Subcutaneous abdominal adipose tissue (tissue), 5 donors: ENCODE measurements around the gene GNAI1.
A peak's percentile ranks its signal among the peaks of the same experiment; 100 is the strongest.

Experiments
- H3K27ac ChIP-seq: one replicate; pipeline ENCODE4 v1.7.0; 2013; ENCODE audit warnings: low read depth, mild to moderate bottlenecking, inconsistent platforms, low read length, moderate library complexity
- H3K27me3 ChIP-seq, 5 donors: one replicate each; pipeline ENCODE4 v1.7.0; 2013; ENCODE audit warnings: low read length in 5 of 5, inconsistent platforms in 1 of 5; ENCODE audit not compliant: control insufficient read depth in 5 of 5, insufficient read depth in 4 of 5
- H3K36me3 ChIP-seq, 5 donors: one replicate each; pipeline ENCODE4 v1.7.0; 2013; ENCODE audit warnings: low read length in 5 of 5; ENCODE audit not compliant: control insufficient read depth in 5 of 5, insufficient read depth in 5 of 5
- H3K4me1 ChIP-seq, 5 donors: one replicate each; pipeline ENCODE4 v1.7.0; 2013; ENCODE audit warnings: low read length in 5 of 5, mild to moderate bottlenecking in 3 of 5, moderate library complexity in 1 of 5; ENCODE audit not compliant: control insufficient read depth in 5 of 5, insufficient read depth in 5 of 5
- H3K4me3 ChIP-seq, 5 donors: one replicate each; pipeline ENCODE4 v1.7.0; 2013; ENCODE audit warnings: low read length in 5 of 5, low read depth in 1 of 5
- H3K9ac ChIP-seq, 5 donors: one replicate each; pipeline ENCODE4 v1.7.0; 2013; ENCODE audit warnings: low read length in 5 of 5, mild to moderate bottlenecking in 4 of 5, moderate library complexity in 3 of 5
- H3K9me3 ChIP-seq, 5 donors: one replicate each; pipeline ENCODE4 v1.7.0; 2013; ENCODE audit warnings: low read length in 5 of 5; ENCODE audit not compliant: control insufficient read depth in 5 of 5
- donor health status: healthy.
- donor health status: healthy.
- donor health status: healthy.
- donor health status: healthy.
- donor health status: healthy.

The GNAI1 gene

DNA sequence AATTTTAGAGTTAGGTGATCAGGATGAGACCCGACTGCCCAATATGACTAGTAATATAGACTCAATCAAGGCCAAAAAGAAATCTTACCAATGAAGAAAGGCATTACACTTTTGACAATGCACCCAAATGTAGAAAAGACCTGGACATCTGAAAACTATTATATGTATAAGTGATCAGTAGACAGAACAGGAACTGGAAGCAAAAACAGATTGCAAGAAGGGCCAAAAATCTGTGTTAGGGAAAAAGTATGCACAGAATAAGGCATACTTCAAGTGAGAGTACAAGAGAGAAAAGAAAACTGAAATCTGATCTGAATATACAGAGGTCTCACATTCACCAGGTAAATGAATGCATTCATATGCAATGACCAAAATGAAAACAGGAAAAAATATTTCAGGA, 107.0 kb downstream of the GNAI1 start:
- Histone ChIP-seq H3K4me3 (no peak overlapping the region), H3K4me1 (peaks cover 2 to 25% (median 21%) of the 10 kb centered on the region in 5 donors), H3K9me3 (no peaks in the 10 kb centered on the region), H3K27me3 (no peaks in the 10 kb centered on the region), H3K9ac (no peak overlapping the region), H3K36me3 (no peaks in the 10 kb centered on the region), H3K27ac (no peak overlapping the region)

DNA sequence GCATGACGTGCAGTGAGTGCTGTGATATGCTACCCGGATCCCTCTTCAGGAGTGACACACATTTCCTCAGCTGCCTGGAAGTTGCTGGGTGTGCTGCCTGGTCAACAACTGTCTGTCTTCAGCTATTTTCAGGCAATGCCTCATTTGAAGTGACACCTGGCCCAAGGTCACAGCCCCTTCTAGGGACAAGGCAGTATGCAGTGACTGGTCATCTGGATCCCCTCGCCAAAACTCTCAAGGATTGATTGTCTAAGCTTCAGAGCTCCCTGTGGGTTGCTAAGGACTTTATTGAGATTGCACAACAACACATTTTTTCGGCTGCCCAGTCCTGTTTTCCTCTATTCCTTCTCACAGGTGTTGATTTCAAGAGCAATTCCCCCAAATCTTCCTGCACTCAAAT, 108.8 kb downstream of the GNAI1 start:
- Histone ChIP-seq H3K36me3 (no peaks in the 10 kb centered on the region), H3K27me3 (no peaks in the 10 kb centered on the region), H3K4me1 (peaks cover 2 to 28% (median 24%) of the 10 kb centered on the region in 5 donors), H3K27ac (no peak overlapping the region), H3K9me3 (no peaks in the 10 kb centered on the region), H3K4me3 (no peak overlapping the region), H3K9ac (no peak overlapping the region)

GRCh38 chr7:80244206-80244916, 109.7 kb downstream of the GNAI1 start:
- Histone ChIP-seq H3K9me3 (no peaks in the 10 kb centered on the region), H3K36me3 (no peaks in the 10 kb centered on the region), H3K4me1 (peaks cover 2 to 28% (median 24%) of the 10 kb centered on the region in 5 donors), H3K27ac (peak overlapping the region; percentile 86), H3K9ac (peak overlapping the region in 1 of 5 donors; percentile 22), H3K4me3 (peak overlapping the region in 1 of 5 donors; percentile 39), H3K27me3 (no peaks in the 10 kb centered on the region)

- H3K4me1 ChIP-seq, result peaks cover 2 to 28% (median 24%) of the 10 kb centered on the region in 5 donors
- no peaks in the 10 kb centered on the region for H3K36me3 ChIP-seq
- no peak overlapping the region for H3K27ac ChIP-seq
- H3K27me3 ChIP-seq, result no peaks in the 10 kb centered on the region
- no peak overlapping the region for H3K9ac ChIP-seq
- H3K4me3 ChIP-seq, result no peak overlapping the region
- no peaks in the 10 kb centered on the region for H3K9me3 ChIP-seq
These were observed 112.5 kb downstream of the GNAI1 start for GRCh38 chr7:80247144-80247543.

DNA sequence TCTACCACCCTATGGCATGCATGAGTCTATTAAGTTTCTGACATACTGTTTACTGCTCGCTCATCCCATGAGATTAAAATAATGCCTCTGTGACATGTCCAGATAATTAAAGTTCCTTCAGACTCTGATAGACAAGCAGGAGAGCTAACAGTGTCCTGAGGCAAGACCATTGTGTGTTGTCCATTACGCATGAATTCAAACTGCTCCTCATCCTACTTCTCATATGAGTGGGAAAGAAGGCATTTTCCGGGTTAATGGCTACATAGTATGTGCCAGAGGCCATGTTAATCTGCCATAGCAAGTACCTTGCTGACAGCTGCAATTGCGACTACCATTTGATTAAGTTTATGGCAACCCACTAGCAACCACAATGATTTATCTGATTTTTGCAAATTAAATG, 113.3 kb downstream of the GNAI1 start:
- H3K36me3 ChIP-seq, result no peaks in the 10 kb centered on the region
- H3K27ac ChIP-seq, result no peak overlapping the region
- peaks cover 2 to 28% (median 24%) of the 10 kb centered on the region in 5 donors for H3K4me1 ChIP-seq
- H3K9ac ChIP-seq, result no peak overlapping the region
- no peaks in the 10 kb centered on the region for H3K27me3 ChIP-seq
- H3K4me3 ChIP-seq, result no peak overlapping the region
- no peaks in the 10 kb centered on the region for H3K9me3 ChIP-seq

GRCh38 chr7:80249184-80249583, 114.6 kb downstream of the GNAI1 start:
- Histone ChIP-seq H3K27ac (no peak overlapping the region), H3K4me3 (no peak overlapping the region), H3K9ac (no peak overlapping the region), H3K27me3 (no peaks in the 10 kb centered on the region), H3K9me3 (no peaks in the 10 kb centered on the region), H3K4me1 (peaks cover 2 to 19% (median 15%) of the 10 kb centered on the region in 5 donors), H3K36me3 (no peaks in the 10 kb centered on the region)

DNA sequence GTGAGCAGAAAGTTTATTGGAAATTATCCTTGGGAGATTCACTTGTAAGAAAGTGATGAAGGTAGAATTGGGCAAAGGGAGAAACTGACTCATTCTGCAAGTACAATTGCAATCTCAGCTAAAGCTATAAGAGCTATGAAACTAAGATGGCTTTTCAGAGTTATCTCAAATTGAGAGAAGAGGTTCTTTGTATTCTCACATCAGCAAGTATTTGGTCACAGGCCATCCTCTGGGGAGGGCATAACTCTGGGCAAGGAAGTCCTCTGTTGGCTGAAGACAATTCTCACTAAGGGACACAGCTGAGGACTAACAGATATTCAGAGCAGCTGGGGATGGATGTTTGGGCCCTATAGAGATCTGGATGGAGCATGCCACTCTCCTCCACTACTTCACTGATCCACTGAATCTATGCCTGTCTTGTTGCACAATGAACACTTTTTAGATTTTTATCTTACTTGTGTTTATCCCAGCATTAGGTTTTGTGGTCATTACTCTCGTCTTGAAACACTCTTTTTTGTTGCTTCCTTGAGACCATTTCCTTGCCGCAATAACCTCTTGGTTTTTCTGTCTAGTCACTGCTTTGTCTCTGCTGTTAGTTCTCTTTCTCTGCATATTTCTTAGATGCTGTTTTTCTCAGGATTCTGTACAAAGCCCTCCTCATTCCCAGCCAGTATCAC, 115.1 kb downstream of the GNAI1 start:
- Histone ChIP-seq H3K9me3 (no peaks in the 10 kb centered on the region), H3K9ac (no peak overlapping the region), H3K36me3 (no peaks in the 10 kb centered on the region), H3K27ac (no peak overlapping the region), H3K27me3 (no peaks in the 10 kb centered on the region), H3K4me3 (no peak overlapping the region), H3K4me1 (peaks cover 2 to 14% (median 9%) of the 10 kb centered on the region in 5 donors)

GRCh38 chr7:80253237-80253636, 118.6 kb downstream of the GNAI1 start:
- H3K27ac ChIP-seq, result no peak overlapping the region

GRCh38 chr7:80253653-80254052, 119.0 kb downstream of the GNAI1 start:
- Histone ChIP-seq H3K9ac (no peak overlapping the region), H3K4me3 (no peak overlapping the region), H3K36me3 (no peaks in the 10 kb centered on the region), H3K27ac (no peak overlapping the region), H3K4me1 (peaks cover 0 to 2% (median 0%) of the 10 kb centered on the region in 5 donors), H3K9me3 (no peaks in the 10 kb centered on the region), H3K27me3 (no peaks in the 10 kb centered on the region)

More at GRCh38 chr7:80253237-80253636, 118.6 kb downstream of the GNAI1 start:
- no peaks in the 10 kb centered on the region for H3K36me3 ChIP-seq
- no peak overlapping the region for H3K9ac ChIP-seq
- H3K4me3 ChIP-seq, result no peak overlapping the region
- peaks cover 0 to 2% (median 0%) of the 10 kb centered on the region in 5 donors for H3K4me1 ChIP-seq
- no peaks in the 10 kb centered on the region for H3K27me3 ChIP-seq
- H3K9me3 ChIP-seq, result no peaks in the 10 kb centered on the region

DNA sequence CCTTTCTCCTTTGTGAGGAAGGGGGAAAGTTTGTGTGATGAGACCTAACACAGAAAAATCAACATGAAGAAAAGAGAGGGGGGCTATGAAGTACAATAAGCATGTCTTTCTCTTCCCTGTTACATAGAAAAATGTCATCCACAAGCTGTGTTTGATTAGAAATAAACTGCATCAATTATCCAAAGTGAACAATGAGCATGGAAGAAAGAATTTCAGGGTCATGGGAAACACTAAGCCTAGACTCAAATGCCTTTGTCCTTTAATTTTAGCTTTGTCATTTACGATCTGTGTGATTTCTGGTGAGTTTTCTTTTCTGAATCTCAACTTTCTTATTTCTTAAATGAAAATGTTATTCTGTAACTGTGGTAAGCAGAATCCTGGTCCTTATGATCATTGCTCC, 121.0 kb downstream of the GNAI1 start:
- Histone ChIP-seq H3K4me3 (no peak overlapping the region), H3K9me3 (no peaks in the 10 kb centered on the region), H3K9ac (no peak overlapping the region), H3K36me3 (no peaks in the 10 kb centered on the region), H3K27ac (no peak overlapping the region), H3K4me1 (peaks cover 0 to 2% (median 0%) of the 10 kb centered on the region in 5 donors), H3K27me3 (no peaks in the 10 kb centered on the region)
